Upper lobe of left lung (tissue), 6 donors: Measurements from ENCODE around the gene CYRIA. TPM values are rescaled to one million over a fixed set of nuclear protein-coding genes. Genes with fewer than 3 reads are reported as not detected.

Experiments
- ATAC-seq, 2 donors: fragments of 200-7000 bp; cut with Tn5 transposase; one replicate each; pipeline ENCODE4 v1.9.1; 2022; ENCODE audit warnings: mild to moderate bottlenecking in 2 of 2, moderate library complexity in 2 of 2; ENCODE audit not compliant: low FRiP score in 2 of 2
- DNase-seq, 2 donors: peaks; one replicate each; pipeline ENCODE4 v3.0.0-alpha.2; 2019 to 2020
- H3K27ac ChIP-seq, 4 donors: fragments of 200-600 bp; sonication (generic); one replicate each; pipeline ENCODE4 v1.5.1; 2016 to 2019
- H3K27me3 ChIP-seq, 4 donors: fragments of 200-600 bp; sonication (generic); one replicate each; pipeline ENCODE4 v1.5.1; 2017 to 2019
- H3K36me3 ChIP-seq, 4 donors: fragments of 200-600 bp; sonication (generic); one replicate each; pipeline ENCODE4 v1.5.1; 2016 to 2019
- H3K4me1 ChIP-seq, 4 donors: fragments of 200-600 bp; sonication (generic); one replicate each; pipeline ENCODE4 v1.5.1; 2018 to 2019
- H3K4me3 ChIP-seq, 4 donors: fragments of 200-600 bp; sonication (generic); one replicate each; pipeline ENCODE4 v1.5.1; 2017 to 2019; ENCODE audit warnings: mild to moderate bottlenecking in 2 of 4, moderate library complexity in 1 of 4
- H3K9me3 ChIP-seq, 4 donors: fragments of 200-600 bp; sonication (generic); one replicate each; pipeline ENCODE4 v1.5.1; 2018 to 2019
- CTCF ChIP-seq, 6 experiments: fragments of 450-650 bp in 4 of 6; fragments of 200-600 bp in 2 of 6; sonication (generic) in 2 of 6; IDR thresholded peaks; one replicate each; pipeline ENCODE4 v1.5.1; 2016 to 2019; ENCODE audit warnings: antibody characterized with exemption in 6 of 6
- EP300 ChIP-seq, 4 donors: sonication (generic); formaldehyde crosslinking; IDR thresholded peaks; one replicate each; pipeline ENCODE4 v1.5.1; 2017; ENCODE audit warnings: antibody characterized with exemption in 4 of 4, control low read depth in 2 of 4
- POLR2A ChIP-seq, 4 donors: fragments of 450-650 bp; IDR thresholded peaks; one replicate each; pipeline ENCODE4 v1.5.1; 2016 to 2017; ENCODE audit warnings: antibody characterized with exemption in 4 of 4, mild to moderate bottlenecking in 2 of 4
- POLR2AphosphoS5 ChIP-seq, 2 donors: sonication (generic); formaldehyde crosslinking; IDR thresholded peaks; one replicate each; pipeline ENCODE4 v1.5.1; 2017; ENCODE audit warnings: antibody characterized with exemption in 2 of 2
- WGBS, 2 donors: methylation state at CpG; one replicate each; pipeline ENCODE4 v1.1.5; 2017 to 2018; 5-methylcytosine and 5-hydroxymethylcytosine counted together
- total RNA-seq, 6 donors: library from RNA; depleted of rRNA in 4 of 6; stranded (reverse); fragments of >200 nt in 4 of 6; gene quantifications; one replicate each; pipeline versions ENCODE4 v1.1.0 to v1.2.1, GENCODE V29; 2016 to 2021
- donor health status: DM: no; HTN: no; CAD: no; lungs with moderate emphysema.
- donor health status: DM: no; HTN: yes; CAD: no; lungs with severe emphysema.

CYRIA gene
- total RNA-seq, 6 donors from 2014 or later, result 14.9 to 23.5 (median 20.5) TPM

GRCh38 chr2:16700551-16701259 lies 35.1 kb upstream of the CYRIA start:
- Histone ChIP-seq H3K9me3 (no peaks in the 10 kb centered on the region), H3K4me1 (no peaks in the 10 kb centered on the region), H3K36me3 (no peaks in the 10 kb centered on the region), H3K4me3 (no peak overlapping the region), H3K27ac (no peak overlapping the region), H3K27me3 (no peaks in the 10 kb centered on the region)
- no peak for TF ChIP-seq EP300 (IDR thresholded peaks at IDR 0.05)
- WGBS, 2 donors, result 73 to 77% methylated on average over 11 of the region's 11 CpGs
- ATAC-seq, result no peak
- DNase-seq, result no peak

- Histone ChIP-seq H3K27me3 (no peaks in the 10 kb centered on the region), H3K9me3 (no peaks in the 10 kb centered on the region), H3K27ac (no peak overlapping the region), H3K4me1 (no peaks in the 10 kb centered on the region), H3K4me3 (no peak overlapping the region), H3K36me3 (no peaks in the 10 kb centered on the region)
- 75 to 92% methylated on average over 4 of the region's 4 CpGs for whole genome bisulfite sequencing, 2 donors
- no peak for TF ChIP-seq CTCF (IDR thresholded peaks at IDR 0.05)
- no peak for TF ChIP-seq EP300 (IDR thresholded peaks at IDR 0.05)
- no peak for TF ChIP-seq POLR2AphosphoS5 (IDR thresholded peaks at IDR 0.05)
- TF ChIP-seq POLR2A (IDR thresholded peaks at IDR 0.05), result no peak
- DNase-seq (no peak), ATAC-seq (no peak)
These were observed 28.2 kb upstream of the CYRIA start for GRCh38 chr2:16693854-16694253.

- no peak overlapping the region for H3K4me3 ChIP-seq
- H3K27ac ChIP-seq, result no peak overlapping the region
- no peaks in the 10 kb centered on the region for H3K9me3 ChIP-seq
- TF ChIP-seq EP300 (IDR thresholded peaks at IDR 0.05) (no peak), POLR2A (IDR thresholded peaks at IDR 0.05) (no peak), POLR2AphosphoS5 (IDR thresholded peaks at IDR 0.05) (no peak), CTCF (IDR thresholded peaks at IDR 0.05) (no peak)
- 78 to 84% methylated on average over 7 of the region's 7 CpGs for WGBS, 2 donors
- no peaks in the 10 kb centered on the region for H3K4me1 ChIP-seq
- DNase-seq (no peak), ATAC-seq (no peak)
- no peaks in the 10 kb centered on the region for H3K27me3 ChIP-seq
- H3K36me3 ChIP-seq, result no peaks in the 10 kb centered on the region
These were observed 25.6 kb upstream of the CYRIA start for GRCh38 chr2:16691261-16691660.

- no peaks in the 10 kb centered on the region for H3K4me1 ChIP-seq
- H3K36me3 ChIP-seq, result no peaks in the 10 kb centered on the region
- DNase-seq (no peak), ATAC-seq (no peak)
- no peaks in the 10 kb centered on the region for H3K27me3 ChIP-seq
- H3K9me3 ChIP-seq, result no peaks in the 10 kb centered on the region
- no peak overlapping the region for H3K4me3 ChIP-seq
- WGBS, 2 donors, result 77 to 81% methylated on average over 4 of the region's 4 CpGs
- no peak overlapping the region for H3K27ac ChIP-seq
- TF ChIP-seq POLR2A (IDR thresholded peaks at IDR 0.05) (no peak), POLR2AphosphoS5 (IDR thresholded peaks at IDR 0.05) (no peak), EP300 (IDR thresholded peaks at IDR 0.05) (no peak), CTCF (IDR thresholded peaks at IDR 0.05) (no peak)
These were observed 22.3 kb upstream of the CYRIA start for GRCh38 chr2:16687955-16688354.

- Histone ChIP-seq H3K4me3 (no peak overlapping the region), H3K9me3 (no peaks in the 10 kb centered on the region), H3K4me1 (no peaks in the 10 kb centered on the region), H3K27ac (no peak overlapping the region), H3K27me3 (no peaks in the 10 kb centered on the region), H3K36me3 (no peaks in the 10 kb centered on the region)
- TF ChIP-seq CTCF (IDR thresholded peaks at IDR 0.05), result no peak
- no peak for TF ChIP-seq POLR2A (IDR thresholded peaks at IDR 0.05)
- TF ChIP-seq EP300 (IDR thresholded peaks at IDR 0.05), result no peak
- TF ChIP-seq POLR2AphosphoS5 (IDR thresholded peaks at IDR 0.05), result no peak
- ATAC-seq (peak in 1 of 2 donors; percentile 19), DNase-seq (no peak)
- 67 to 74% methylated on average over 1 of the region's 1 CpG for WGBS, 2 donors
These were observed 21.6 kb upstream of the CYRIA start for GRCh38 chr2:16687222-16687621.
